ENCODE measurements around the gene HAUS3.
"Not testable (repeated sequence)": the region's sequence is repeated elsewhere in the genome, so short reads cannot be mapped to it uniquely, and the experiment has no call there.

DNA sequence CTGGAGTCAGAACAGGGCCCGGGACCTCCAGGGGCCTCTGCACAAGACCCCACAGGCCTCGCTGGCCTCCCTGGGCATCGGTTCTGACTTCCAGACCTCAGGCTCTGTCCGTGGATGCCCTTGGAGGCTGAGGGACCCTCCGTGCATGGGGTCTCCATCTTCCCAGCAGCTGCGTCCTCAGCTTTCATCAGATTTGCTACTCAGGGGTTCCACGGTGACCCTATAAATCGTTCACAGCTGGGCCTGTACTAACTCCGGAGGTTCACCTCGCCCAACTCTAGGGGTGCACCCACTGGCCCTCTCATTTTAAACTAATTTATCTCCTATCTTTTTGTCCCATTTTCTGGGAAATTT, 33.1 kb upstream of the HAUS3 start:
- TF ChIP-seq, protein P1, sequence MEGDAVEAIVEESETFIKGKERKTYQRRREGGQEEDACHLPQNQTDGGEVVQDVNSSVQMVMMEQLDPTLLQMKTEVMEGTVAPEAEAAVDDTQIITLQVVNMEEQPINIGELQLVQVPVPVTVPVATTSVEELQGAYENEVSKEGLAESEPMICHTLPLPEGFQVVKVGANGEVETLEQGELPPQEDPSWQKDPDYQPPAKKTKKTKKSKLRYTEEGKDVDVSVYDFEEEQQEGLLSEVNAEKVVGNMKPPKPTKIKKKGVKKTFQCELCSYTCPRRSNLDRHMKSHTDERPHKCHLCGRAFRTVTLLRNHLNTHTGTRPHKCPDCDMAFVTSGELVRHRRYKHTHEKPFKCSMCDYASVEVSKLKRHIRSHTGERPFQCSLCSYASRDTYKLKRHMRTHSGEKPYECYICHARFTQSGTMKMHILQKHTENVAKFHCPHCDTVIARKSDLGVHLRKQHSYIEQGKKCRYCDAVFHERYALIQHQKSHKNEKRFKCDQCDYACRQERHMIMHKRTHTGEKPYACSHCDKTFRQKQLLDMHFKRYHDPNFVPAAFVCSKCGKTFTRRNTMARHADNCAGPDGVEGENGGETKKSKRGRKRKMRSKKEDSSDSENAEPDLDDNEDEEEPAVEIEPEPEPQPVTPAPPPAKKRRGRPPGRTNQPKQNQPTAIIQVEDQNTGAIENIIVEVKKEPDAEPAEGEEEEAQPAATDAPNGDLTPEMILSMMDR (IDR thresholded peaks at IDR 0.05; ENCODE audit: low read length): not testable (repeated sequence)
- TF ChIP-seq EZH2phosphoT487 (IDR thresholded peaks at IDR 0.05; ENCODE audit: low read length): not testable (repeated sequence)
